NT2/D1 (cell line): ENCODE data around the gene MAP3K5.

Experiments used
- SUZ12 ChIP-seq: IDR thresholded peaks from 2 replicates; pipeline ENCODE4 v1.6.1; 2011; ENCODE audit not compliant: insufficient read length, insufficient read depth; ENCODE audit errors: extremely low read depth
- YY1 ChIP-seq: IDR thresholded peaks from 2 replicates; pipeline ENCODE4 v1.6.1; 2011; ENCODE audit not compliant: insufficient read length, insufficient read depth

DNA sequence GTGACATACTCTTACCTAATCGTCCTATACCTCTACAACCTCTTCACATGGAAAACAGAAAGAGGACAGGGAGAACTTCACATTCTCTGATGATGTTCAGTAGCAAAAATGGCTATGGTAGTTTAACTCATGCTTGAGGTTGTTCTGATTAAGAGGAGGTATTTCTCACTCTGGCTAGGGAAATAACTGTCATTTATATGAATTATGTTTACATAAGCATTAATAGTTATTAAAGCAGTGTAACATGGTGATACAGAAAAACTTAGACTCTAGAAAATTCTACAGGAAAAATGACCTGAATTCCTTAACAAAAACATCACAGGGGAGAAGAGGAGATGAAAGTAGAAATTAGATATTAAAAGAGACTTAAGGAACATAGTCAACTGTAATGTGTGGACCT is 57.3 kb downstream of the MAP3K5 start:
- no peak for TF ChIP-seq SUZ12
- TF ChIP-seq YY1 = no peak
